IMR-90 (cell line): ENCODE measurements around the gene GPR132. TPM values are rescaled to one million over a fixed set of nuclear protein-coding genes. Genes with fewer than 3 reads are reported as not detected.

Experiments used
- ATAC-seq: fragments of 200-7000 bp; cut with Tn5 transposase; 2 replicates; pipeline ENCODE4 v1.9.1; 2020; ENCODE audit warnings: low read depth, mild to moderate bottlenecking, moderate library complexity
- BruUV-seq: library from RNA; stranded (reverse); fragments of 400-500 nt; replicated peaks from 2 replicates; lab custom pipeline; 2021; lab: Mats Ljungman, UMichigan
- CTCF ChIA-PET: fragments of 300-600 bp; formaldehyde crosslinking; extraction: SDS; loops from one replicate; lab custom pipeline; 2021; ENCODE audit warnings: antibody characterized with exemption; lab: Yijun Ruan, JAX
- POLR2A ChIA-PET: fragments of 300-600 bp; sonication (Branson Sonifier 250); formaldehyde crosslinking; loops from one replicate; lab custom pipeline; 2022; ENCODE audit warnings: antibody characterized with exemption; ENCODE audit not compliant: unreplicated experiment; lab: Charles Lee
- DNase-seq: peaks from one replicate; pipeline ENCODE4 v3.0.0; 2013
- H2AFZ ChIP-seq: replicated peaks from 2 replicates; pipeline ENCODE3; 2013; ENCODE audit warnings: low read length, mild to moderate bottlenecking; ENCODE audit not compliant: poor library complexity
- H2AK5ac ChIP-seq: 2 replicates; pipeline ENCODE4 v1.6.1; 2013; ENCODE audit warnings: low read depth, low read length, inconsistent platforms
- H2AK9ac ChIP-seq: replicated peaks from 2 replicates; pipeline ENCODE3; 2013; ENCODE audit warnings: mild to moderate bottlenecking, low read depth, low read length, moderate library complexity; ENCODE audit not compliant: poor library complexity
- H2BK120ac ChIP-seq: 2 replicates; pipeline ENCODE4 v1.6.1; 2013; ENCODE audit warnings: low read depth, low read length, inconsistent platforms
- H2BK15ac ChIP-seq: 3 replicates; pipeline ENCODE4 v1.6.1; 2013; ENCODE audit warnings: low read depth, low read length, inconsistent platforms
- H2BK20ac ChIP-seq: 2 replicates; pipeline ENCODE4 v1.6.1; 2013; ENCODE audit warnings: low read depth, mild to moderate bottlenecking, inconsistent platforms, low read length, moderate library complexity
- H2BK5ac ChIP-seq: 2 replicates; pipeline ENCODE4 v1.6.1; 2013; ENCODE audit warnings: mild to moderate bottlenecking, low read depth, low read length, inconsistent platforms; ENCODE audit not compliant: poor library complexity, severe bottlenecking
- H3K14ac ChIP-seq: replicated peaks from 2 replicates; pipeline ENCODE4 v1.6.1; 2013; ENCODE audit warnings: low read depth, low read length, inconsistent platforms
- H3K18ac ChIP-seq: 2 replicates; pipeline ENCODE4 v1.6.1; 2013; ENCODE audit warnings: low read depth, low read length, control low read depth
- H3K23ac ChIP-seq: 2 replicates; pipeline ENCODE4 v1.6.1; 2013; ENCODE audit warnings: low read depth, low read length, inconsistent platforms
- H3K27ac ChIP-seq: 2 replicates; pipeline ENCODE4 v1.5.1; 2013; ENCODE audit warnings: mild to moderate bottlenecking, control low read depth, low read length; ENCODE audit not compliant: insufficient read depth
- H3K27me3 ChIP-seq: 2 replicates; pipeline ENCODE4 v1.6.1; 2013; ENCODE audit warnings: low read length; ENCODE audit not compliant: control insufficient read depth, insufficient read depth
- H3K36me3 ChIP-seq: 2 replicates; pipeline ENCODE4 v1.6.1; 2013; ENCODE audit warnings: low read length, mixed read lengths; ENCODE audit not compliant: control insufficient read depth, insufficient read depth
- H3K4ac ChIP-seq: 2 replicates; pipeline ENCODE4 v1.6.1; 2013; ENCODE audit warnings: low read depth, low read length, inconsistent platforms
- H3K4me1 ChIP-seq: 2 replicates; pipeline ENCODE4 v1.6.1; 2013; ENCODE audit warnings: low read length, mixed read lengths; ENCODE audit not compliant: control insufficient read depth, insufficient read depth
- H3K4me2 ChIP-seq: 2 replicates; pipeline ENCODE4 v1.6.1; 2013; ENCODE audit warnings: low read depth, mild to moderate bottlenecking, control low read depth, low read length, moderate library complexity
- H3K4me3 ChIP-seq: 2 replicates; pipeline ENCODE4 v1.5.1; 2013; ENCODE audit warnings: low read depth, mild to moderate bottlenecking, control low read depth, low read length, moderate library complexity; ENCODE audit not compliant: insufficient read depth
- H3K56ac ChIP-seq: 2 replicates; pipeline ENCODE4 v1.6.1; 2013; ENCODE audit warnings: low read length, inconsistent platforms; ENCODE audit not compliant: insufficient read depth; ENCODE audit errors: extremely low read depth
- H3K79me1 ChIP-seq, 2 experiments: 2 replicates each; pipeline ENCODE4 v1.6.1; 2013; ENCODE audit warnings: low read length in 2 of 2, inconsistent platforms in 1 of 2, low read depth in 1 of 2
- H3K9ac ChIP-seq: 2 replicates; pipeline ENCODE4 v1.6.1; 2013; ENCODE audit warnings: low read depth, low read length, control low read depth
- H3K9me1 ChIP-seq: 2 replicates; pipeline ENCODE4 v1.6.1; 2013; ENCODE audit warnings: low read length, inconsistent platforms; ENCODE audit not compliant: insufficient read depth
- H3K9me3 ChIP-seq: 2 replicates; pipeline ENCODE4 v1.6.1; 2013; ENCODE audit warnings: low read length; ENCODE audit not compliant: control insufficient read depth, insufficient read depth
- H4K20me1 ChIP-seq: 2 replicates; pipeline ENCODE4 v1.6.1; 2013; ENCODE audit warnings: low read length, inconsistent platforms; ENCODE audit not compliant: insufficient read depth
- H4K5ac ChIP-seq: 2 replicates; pipeline ENCODE4 v1.6.1; 2013; ENCODE audit warnings: mild to moderate bottlenecking, low read depth, low read length, control low read depth
- H4K8ac ChIP-seq, 2 experiments: 2 replicates each; pipeline ENCODE4 v1.6.1; 2013; ENCODE audit warnings: low read depth in 2 of 2, low read length in 2 of 2, control low read depth in 1 of 2, inconsistent platforms in 1 of 2
- H4K91ac ChIP-seq: 2 replicates; pipeline ENCODE4 v1.6.1; 2013; ENCODE audit warnings: low read depth, low read length, inconsistent platforms; ENCODE audit not compliant: insufficient read depth
- CEBPB ChIP-seq: IDR thresholded peaks from 2 replicates; pipeline ENCODE4 v1.6.1; 2012; ENCODE audit warnings: low read depth, low read length, improper control_type of control experiment
- CHD1 ChIP-seq: IDR thresholded peaks from 2 replicates; pipeline ENCODE4 v1.6.1; 2012; ENCODE audit warnings: low read depth, low read length, improper control_type of control experiment
- FOS ChIP-seq: fragments of 150-350 bp; IDR thresholded peaks from 2 replicates; pipeline ENCODE4 v1.6.1; 2016; ENCODE audit warnings: low read depth, low read length
- MAFK ChIP-seq: IDR thresholded peaks from 2 replicates; pipeline ENCODE4 v1.6.1; 2012; ENCODE audit warnings: low read depth, low read length, improper control_type of control experiment
- MAZ ChIP-seq: IDR thresholded peaks from 2 replicates; pipeline ENCODE4 v1.6.1; 2012; ENCODE audit warnings: low read depth, mild to moderate bottlenecking, low read length, improper control_type of control experiment, moderate library complexity, borderline replicate concordance
- MXI1 ChIP-seq: IDR thresholded peaks from 2 replicates; pipeline ENCODE4 v1.6.1; 2012; ENCODE audit warnings: low read depth, mild to moderate bottlenecking, low read length, moderate library complexity, borderline replicate concordance
- NFE2L2 ChIP-seq: fragments of 150-350 bp; IDR thresholded peaks from 2 replicates; pipeline ENCODE4 v1.6.1; 2016; ENCODE audit warnings: low read depth, mild to moderate bottlenecking, low read length
- POLR2A ChIP-seq: IDR thresholded peaks from 2 replicates; pipeline ENCODE4 v1.6.1; 2012; ENCODE audit warnings: mild to moderate bottlenecking, low read depth, low read length
- RAD21 ChIP-seq: IDR thresholded peaks from 2 replicates; pipeline ENCODE4 v1.6.1; 2012; ENCODE audit warnings: low read length, improper control_type of control experiment
- RFX5 ChIP-seq: IDR thresholded peaks from 2 replicates; pipeline ENCODE4 v1.8.0; 2012; ENCODE audit warnings: low read depth, mild to moderate bottlenecking, low read length, moderate library complexity
- SMC3 ChIP-seq: fragments of 150-350 bp; IDR thresholded peaks from 2 replicates; pipeline ENCODE4 v1.6.1; 2016; ENCODE audit warnings: low read depth, mild to moderate bottlenecking, antibody characterized with exemption, low read length, moderate library complexity
- WGBS, 2 experiments: methylation state at CpG; one replicate each; pipeline versions ENCODE4 v1.1.5 to v1.1.7; 2013; ENCODE audit warnings: missing lambda C conversion rate in 2 of 2; ENCODE audit not compliant: insufficient read length in 1 of 2; ENCODE audit errors: extremely low coverage in 2 of 2; 5-methylcytosine and 5-hydroxymethylcytosine counted together
- dilution Hi-C: fragments of 300-500 bp; cut with HindIII; formaldehyde crosslinking; loops from one replicate; pipeline ENCODE4 v1.14.3; 2018; ENCODE audit warnings: low sequenced_read_pairs; ENCODE audit not compliant: unreplicated experiment
- in situ Hi-C: fragments of 300-500 bp; cut with MboI; formaldehyde crosslinking; loops from 3 replicates; pipeline ENCODE4 v1.14.3; 2019; ENCODE audit warnings: low sequenced_read_pairs, inconsistent platforms, mixed read lengths
- intact Hi-C: fragments of 100-400 bp; cut with micrococcal nuclease; formaldehyde crosslinking; loops from 2 replicates; pipeline ENCODE4 v1.10.0; 2022
- polyA plus RNA-seq, 3 experiments: library from polyadenylated mRNA; depleted of rRNA; stranded (reverse); fragments of >200 nt; gene quantifications; 2 replicates each; pipeline ENCODE4 v1.2.3, GENCODE V29; 2012; ENCODE audit warnings: low replicate concordance in 1 of 3
- total RNA-seq: library from RNA; depleted of rRNA; stranded (reverse); fragments of >200 nt; gene quantifications from 2 replicates; pipeline ENCODE4 v1.2.3, GENCODE V29; 2012
- TF ChIP-seq, protein P1 (sequence below): fragments of 150-350 bp; IDR thresholded peaks from 2 replicates; pipeline ENCODE4 v1.6.1; 2016; ENCODE audit warnings: low read depth, mild to moderate bottlenecking, low read length, moderate library complexity, borderline replicate concordance
- TF ChIP-seq, protein P2 (sequence below): fragments of 150-350 bp; IDR thresholded peaks from 2 replicates; pipeline ENCODE4 v1.6.1; 2017; ENCODE audit warnings: mild to moderate bottlenecking, antibody characterized with exemption, low read length, low read depth

GPR132 gene
- total and polyA plus RNA-seq, 2 of the 4 experiments (the other 2 are of a cell fraction) = under 0.01 to 0.10 TPM

DNA sequence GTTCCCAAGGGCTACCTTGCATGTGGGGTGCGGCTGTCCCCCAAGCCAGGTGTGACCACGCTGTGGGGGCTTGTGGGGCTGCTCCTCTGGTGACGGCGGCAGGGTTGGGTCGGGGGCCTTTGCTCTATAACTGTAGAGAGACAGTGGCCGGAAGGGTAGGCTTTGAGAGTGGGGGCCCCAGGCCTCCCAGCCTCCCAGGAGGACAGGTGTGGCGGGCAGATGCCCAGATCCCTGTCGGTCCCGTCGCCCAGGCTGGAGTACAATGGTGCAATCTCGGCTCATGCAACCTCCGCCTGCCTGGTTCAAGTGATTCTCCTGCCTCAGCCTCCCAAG lies 2.7 kb upstream of the GPR132 start:
- Histone ChIP-seq H2AK5ac (no peak overlapping the region), H3K27me3 (peaks cover 5% of the 10 kb centered on the region; the same call in 1 of the 2 replicates), H2AK9ac (no peak overlapping the region), H2BK5ac (no peak overlapping the region), H2AFZ (no peak overlapping the region), H3K9me3 (no peaks in the 10 kb centered on the region), H3K27ac (no peak overlapping the region), H3K14ac (no peak overlapping the region), H3K9me1 (peaks cover 11% of the 10 kb centered on the region; the same call in 1 of the 2 replicates), H3K4me2 (no peak overlapping the region), H3K18ac (no peak overlapping the region), H3K56ac (no peak overlapping the region), H3K23ac (no peak overlapping the region), H3K4me3 (no peak overlapping the region), H2BK120ac (no peak overlapping the region), H4K8ac (no peak overlapping the region), H3K79me1 (no peaks in the 10 kb centered on the region), H2BK20ac (no peak overlapping the region), H3K4ac (no peak overlapping the region), H4K91ac (no peak overlapping the region), H4K5ac (no peak overlapping the region), H2BK15ac (no peak overlapping the region), H3K9ac (no peak overlapping the region), H3K4me1 (peaks cover 7% of the 10 kb centered on the region), H3K36me3 (no peaks in the 10 kb centered on the region), H4K20me1 (no peaks in the 10 kb centered on the region)
- no peak for ATAC-seq
- in situ Hi-C loops (no loop called here), dilution Hi-C loops (no loop called here), intact Hi-C loops (no loop called here)
- POLR2A ChIA-PET = no interaction called here
- TF ChIP-seq FOS (no peak), CHD1 (no peak), MXI1 (no peak), MAZ (no peak), MAFK (no peak), POLR2A (no peak), SMC3 (no peak), CEBPB (no peak), NFE2L2 (no peak), RAD21 (no peak), RFX5 (no peak)
- TF ChIP-seq, protein P1, sequence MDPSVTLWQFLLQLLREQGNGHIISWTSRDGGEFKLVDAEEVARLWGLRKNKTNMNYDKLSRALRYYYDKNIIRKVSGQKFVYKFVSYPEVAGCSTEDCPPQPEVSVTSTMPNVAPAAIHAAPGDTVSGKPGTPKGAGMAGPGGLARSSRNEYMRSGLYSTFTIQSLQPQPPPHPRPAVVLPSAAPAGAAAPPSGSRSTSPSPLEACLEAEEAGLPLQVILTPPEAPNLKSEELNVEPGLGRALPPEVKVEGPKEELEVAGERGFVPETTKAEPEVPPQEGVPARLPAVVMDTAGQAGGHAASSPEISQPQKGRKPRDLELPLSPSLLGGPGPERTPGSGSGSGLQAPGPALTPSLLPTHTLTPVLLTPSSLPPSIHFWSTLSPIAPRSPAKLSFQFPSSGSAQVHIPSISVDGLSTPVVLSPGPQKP = no peak
- TF ChIP-seq, protein P2, sequence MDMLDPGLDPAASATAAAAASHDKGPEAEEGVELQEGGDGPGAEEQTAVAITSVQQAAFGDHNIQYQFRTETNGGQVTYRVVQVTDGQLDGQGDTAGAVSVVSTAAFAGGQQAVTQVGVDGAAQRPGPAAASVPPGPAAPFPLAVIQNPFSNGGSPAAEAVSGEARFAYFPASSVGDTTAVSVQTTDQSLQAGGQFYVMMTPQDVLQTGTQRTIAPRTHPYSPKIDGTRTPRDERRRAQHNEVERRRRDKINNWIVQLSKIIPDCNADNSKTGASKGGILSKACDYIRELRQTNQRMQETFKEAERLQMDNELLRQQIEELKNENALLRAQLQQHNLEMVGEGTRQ = no peak
- DNase-seq = no peak
- CTCF ChIA-PET = no interaction called here
- 100% methylated on average over 5 of the region's 12 CpGs; no CpG with 5 or more reads in 1 of the 2 experiments for WGBS, 2 experiments
- no TSS peak for BruUV-seq
